Right lobe of liver (tissue), 4 donors: ENCODE data around the gene KLHL24.

Experiments
- CTCF ChIP-seq, 4 donors: fragments of 200-600 bp in 3 of 4; fragments of 450-650 bp in 1 of 4; IDR thresholded peaks; one replicate each; pipeline versions ENCODE4 v1.5.1 to v1.8.0; 2016 to 2022; ENCODE audit warnings: antibody characterized with exemption in 4 of 4, mild to moderate bottlenecking in 2 of 4
- POLR2A ChIP-seq: fragments of 450-650 bp; IDR thresholded peaks from one replicate; pipeline ENCODE4 v1.6.1; 2017; ENCODE audit warnings: antibody characterized with exemption, mild to moderate bottlenecking
- donor health status: DM: no; HTN: no; CAD: no.
- donor health status: DM: no; HTN: no; CAD: no.
- donor health status: DM: no; HTN: yes; CAD: no.

GRCh38 chr3:183586477-183586876 is 48.9 kb upstream of the KLHL24 start:
- TF ChIP-seq POLR2A (no peak), CTCF (IDR thresholded peaks at IDR 0.05) (no peak)
